OCI-LY7 (cell line): Measurements from ENCODE around the gene PTPRB. TPM values are rescaled to one million over a fixed set of nuclear protein-coding genes. Genes with fewer than 3 reads are reported as not detected.

Experiments
- BruUV-seq: library from RNA; stranded (reverse); fragments of 400-500 nt; replicated peaks from 2 replicates; lab custom pipeline; 2021; lab: Mats Ljungman, UMichigan
- CTCF ChIA-PET: fragments of 300-600 bp; sonication (Branson Sonifier 250); formaldehyde crosslinking; loops from one replicate; lab custom pipeline; 2022; ENCODE audit warnings: antibody characterized with exemption; ENCODE audit not compliant: unreplicated experiment; lab: Charles Lee
- POLR2A ChIA-PET: fragments of 300-600 bp; sonication (Branson Sonifier 250); formaldehyde crosslinking; loops from one replicate; lab custom pipeline; 2022; ENCODE audit warnings: antibody characterized with exemption; lab: Charles Lee
- DNase-seq: peaks from one replicate; pipeline ENCODE4 v3.0.0-alpha.2; 2015; ENCODE audit warnings: low spot score
- H2AFZ ChIP-seq: fragments of 200-600 bp; sonication (generic), shearing (Covaris generic); 2 replicates; pipeline ENCODE4 v1.6.1; 2014; ENCODE audit warnings: mild to moderate bottlenecking, antibody characterized with exemption, low read length, moderate library complexity
- H3K27ac ChIP-seq: fragments of 200-600 bp; sonication (generic); 2 replicates; pipeline ENCODE4 v1.5.1; 2014; ENCODE audit warnings: mixed run types, low read depth, mild to moderate bottlenecking, moderate library complexity, low read length, inconsistent platforms; ENCODE audit not compliant: poor library complexity, severe bottlenecking
- H3K36me3 ChIP-seq: fragments of 200-600 bp; sonication (generic); 2 replicates; pipeline ENCODE4 v1.6.1; 2014; ENCODE audit warnings: mild to moderate bottlenecking, antibody characterized with exemption, low read length, moderate library complexity, mixed read lengths; ENCODE audit not compliant: insufficient read depth
- H3K4me1 ChIP-seq: fragments of 200-600 bp; sonication (generic); 2 replicates; pipeline ENCODE4 v1.5.1; 2014; ENCODE audit warnings: mild to moderate bottlenecking, low read length; ENCODE audit not compliant: insufficient read depth, poor library complexity, severe bottlenecking
- H3K4me2 ChIP-seq: fragments of 200-600 bp; sonication (generic); 2 replicates; pipeline ENCODE4 v1.6.1; 2014; ENCODE audit warnings: mild to moderate bottlenecking, low read length
- H3K4me3 ChIP-seq: fragments of 200-600 bp; sonication (generic); 2 replicates; pipeline ENCODE4 v1.5.1; 2014; ENCODE audit warnings: mild to moderate bottlenecking, low read depth, low read length; ENCODE audit not compliant: poor library complexity, severe bottlenecking
- H3K79me2 ChIP-seq: fragments of 200-600 bp; sonication (generic); 2 replicates; pipeline ENCODE4 v1.6.1; 2016; ENCODE audit warnings: low read depth, mild to moderate bottlenecking, low read length, moderate library complexity, mixed read lengths; ENCODE audit not compliant: insufficient read depth
- H3K9me2 ChIP-seq: fragments of 200-600 bp; sonication (generic); 2 replicates; pipeline ENCODE4 v1.6.1; 2016; ENCODE audit warnings: mild to moderate bottlenecking, low read length, mixed read lengths; ENCODE audit not compliant: insufficient read depth
- H3K9me3 ChIP-seq: fragments of 200-600 bp; sonication (generic); 2 replicates; pipeline ENCODE4 v1.6.1; 2014; ENCODE audit warnings: mild to moderate bottlenecking, mixed run types, low read length, mixed read lengths
- H4K20me1 ChIP-seq: fragments of 200-600 bp; sonication (generic); 2 replicates; pipeline ENCODE4 v1.6.1; 2014; ENCODE audit warnings: mild to moderate bottlenecking, antibody characterized with exemption, low read length, moderate library complexity, mixed read lengths; ENCODE audit not compliant: insufficient read depth
- CTCF ChIP-seq: fragments of 200-600 bp; sonication (generic); conservative IDR thresholded peaks from 2 replicates; pipeline ENCODE4 v1.5.1; 2014; ENCODE audit warnings: mild to moderate bottlenecking, antibody characterized with exemption, low read length, moderate library complexity, mixed read lengths
- EZH2phosphoT487 ChIP-seq: fragments of 200-600 bp; sonication (generic); IDR thresholded peaks from 2 replicates; pipeline ENCODE4 v1.6.1; 2018; ENCODE audit warnings: low read depth, borderline replicate concordance, mild to moderate bottlenecking, mixed run types, antibody characterized with exemption, low read length, moderate library complexity, mixed read lengths
- intact Hi-C: fragments of 100-400 bp; cut with micrococcal nuclease; formaldehyde crosslinking; loops from one replicate; pipeline ENCODE4 v1.10.0; 2022; ENCODE audit not compliant: unreplicated experiment
- total RNA-seq, 2 experiments: library from RNA; depleted of rRNA in 1 of 2; stranded (reverse); fragments of >200 nt in 1 of 2; shearing (Covaris generic) in 1 of 2; gene quantifications; 2 replicates each; pipeline ENCODE4 v1.2.3, GENCODE V29; 2014 to 2022

Gene PTPRB
- total RNA-seq, 2 experiments from 2014 or later: not detected

- intact Hi-C loops: no loop called here
- Histone ChIP-seq H3K79me2 (no peaks in the 10 kb centered on the region), H2AFZ (no peak overlapping the region), H3K4me3 (no peak overlapping the region), H3K36me3 (no peaks in the 10 kb centered on the region), H3K27ac (no peak overlapping the region), H3K9me2 (no peaks in the 10 kb centered on the region), H4K20me1 (no peaks in the 10 kb centered on the region), H3K9me3 (no peaks in the 10 kb centered on the region), H3K4me2 (no peak overlapping the region), H3K4me1 (no peaks in the 10 kb centered on the region)
- DNase-seq: no peak
- TF ChIP-seq CTCF (no peak), EZH2phosphoT487 (no peak)
- CTCF ChIA-PET: no interaction called here
- BruUV-seq: no TSS peak
- POLR2A ChIA-PET: no interaction called here
These were observed 19.8 kb downstream of the PTPRB start for GRCh38 chr12:70617450-70617849.

- Histone ChIP-seq H3K4me1 (no peaks in the 10 kb centered on the region), H3K27ac (no peak overlapping the region), H3K36me3 (no peaks in the 10 kb centered on the region), H2AFZ (no peak overlapping the region), H3K9me3 (no peaks in the 10 kb centered on the region), H3K79me2 (no peaks in the 10 kb centered on the region), H3K9me2 (no peaks in the 10 kb centered on the region), H4K20me1 (no peaks in the 10 kb centered on the region), H3K4me3 (no peak overlapping the region), H3K4me2 (no peak overlapping the region)
- CTCF ChIA-PET: no interaction called here
- POLR2A ChIA-PET: no interaction called here
- no TSS peak for BruUV-seq
- intact Hi-C loops: no loop called here
- DNase-seq: no peak
- no peak for TF ChIP-seq EZH2phosphoT487
- no peak for TF ChIP-seq CTCF
These were observed 21.9 kb downstream of the PTPRB start for GRCh38 chr12:70615174-70615866.

- H2AFZ ChIP-seq: no peak overlapping the region
These were observed 27.3 kb downstream of the PTPRB start for GRCh38 chr12:70609739-70610491.

More at GRCh38 chr12:70609739-70610491, 27.3 kb downstream of the PTPRB start:
- TF ChIP-seq CTCF (no peak), EZH2phosphoT487 (no peak)
- DNase-seq: no peak
- POLR2A ChIA-PET: interaction anchor here (0.6 kb wide), 1 partner anchor 683 kb away, joined by 4 read pairs; no protein-coding TSS in a partner anchor
- H3K4me1 ChIP-seq: no peaks in the 10 kb centered on the region
- no peaks in the 10 kb centered on the region for H3K9me3 ChIP-seq
- H3K4me2 ChIP-seq: no peak overlapping the region
- H3K36me3 ChIP-seq: no peaks in the 10 kb centered on the region
- H4K20me1 ChIP-seq: no peaks in the 10 kb centered on the region
- no peaks in the 10 kb centered on the region for H3K79me2 ChIP-seq
- H3K27ac ChIP-seq: no peak overlapping the region
- BruUV-seq: no TSS peak
- CTCF ChIA-PET: no interaction called here
- no peaks in the 10 kb centered on the region for H3K9me2 ChIP-seq
- intact Hi-C loops: no loop called here
- H3K4me3 ChIP-seq: no peak overlapping the region
